GM12878 (cell line): ENCODE data around the gene ZNF235. TPM values are rescaled to one million over a fixed set of nuclear protein-coding genes. Genes with fewer than 3 reads are reported as not detected.

Experiments
- ATAC-seq: fragments of 200-7000 bp; cut with Tn5 transposase; 3 replicates; pipeline ENCODE4 v1.9.1; 2020; ENCODE audit warnings: mild to moderate bottlenecking, moderate library complexity
- BruUV-seq: library from RNA; stranded (reverse); fragments of 400-500 nt; replicated peaks from 2 replicates; lab custom pipeline; 2021; lab: Mats Ljungman, UMichigan
- CTCF ChIA-PET: fragments of 300-600 bp; sonication (Branson Sonifier 250); formaldehyde crosslinking; extraction: SDS; loops from one replicate; lab custom pipeline; 2021; ENCODE audit warnings: inconsistent platforms; lab: Yijun Ruan, JAX
- POLR2A ChIA-PET: fragments of 350-600 bp; formaldehyde crosslinking; extraction: SDS; loops from one replicate; lab custom pipeline; 2021; ENCODE audit warnings: inconsistent platforms; lab: Charles Lee
- RAD21 ChIA-PET: fragments of 300-600 bp; sonication (Branson Sonifier 250); formaldehyde crosslinking; loops from one replicate; lab custom pipeline; 2023; ENCODE audit warnings: antibody characterized with exemption; ENCODE audit not compliant: unreplicated experiment; lab: Charles Lee
- SMC1A ChIA-PET: fragments of 300-600 bp; sonication (Branson Sonifier 250); formaldehyde crosslinking; loops from one replicate; lab custom pipeline; 2023; ENCODE audit not compliant: unreplicated experiment, uncharacterized antibody; lab: Charles Lee
- DNase-seq: peaks from one replicate; pipeline ENCODE4 v3.0.0-alpha.2; 2011; ENCODE audit warnings: low read depth, low spot score
- FAIRE-seq: peaks from 3 replicates; lab custom pipeline; 2011; peaks lifted over from hg19 to GRCh38; lab: Jason Lieb, UNC
- H2AFZ ChIP-seq: 2 replicates; pipeline ENCODE4 v1.6.0; 2011; ENCODE audit warnings: low read depth, low read length, control low read depth; ENCODE audit not compliant: control insufficient read depth
- H3K27ac ChIP-seq: 2 replicates; pipeline ENCODE4 v1.5.1; 2011; ENCODE audit warnings: control low read depth; ENCODE audit not compliant: control insufficient read depth, insufficient read depth
- H3K27me3 ChIP-seq, 2 experiments: replicated peaks in 1 of 2; 2 replicates each; pipeline versions ENCODE4 v1.6.0 to v1.6.1; 2011; ENCODE audit warnings: low read length in 1 of 2; ENCODE audit not compliant: control insufficient read depth in 2 of 2, insufficient read depth in 2 of 2
- H3K36me3 ChIP-seq, 2 experiments: 2 replicates each; pipeline ENCODE4 v1.5.1; 2011; ENCODE audit warnings: low read length in 1 of 2; ENCODE audit not compliant: control insufficient read depth in 2 of 2, insufficient read depth in 2 of 2
- H3K4me1 ChIP-seq: 2 replicates; pipeline ENCODE4 v1.6.1; 2011; ENCODE audit warnings: mild to moderate bottlenecking, low read length, moderate library complexity, mixed read lengths; ENCODE audit not compliant: control insufficient read depth, insufficient read depth
- H3K4me2 ChIP-seq: 2 replicates; pipeline ENCODE4 v1.6.0; 2011; ENCODE audit warnings: control low read depth; ENCODE audit not compliant: control insufficient read depth, insufficient read depth
- H3K4me3 ChIP-seq: fragments of 200-600 bp; sonication (generic); 2 replicates; pipeline ENCODE4 v1.5.1; 2016
- H3K79me2 ChIP-seq: 2 replicates; pipeline ENCODE4 v1.6.0; 2011; ENCODE audit warnings: low read length; ENCODE audit not compliant: control insufficient read depth, insufficient read depth
- H3K9ac ChIP-seq: 2 replicates; pipeline ENCODE4 v1.8.0; 2011; ENCODE audit warnings: low read length, control low read depth, mixed read lengths; ENCODE audit not compliant: control insufficient read depth, insufficient read depth
- H3K9me3 ChIP-seq: replicated peaks from 3 replicates; pipeline ENCODE4 v1.5.1; 2011; ENCODE audit warnings: mild to moderate bottlenecking, low read length; ENCODE audit not compliant: control insufficient read depth, insufficient read depth
- H4K20me1 ChIP-seq: 2 replicates; pipeline ENCODE4 v1.6.0; 2011; ENCODE audit not compliant: control insufficient read depth, insufficient read depth
- ASH2L ChIP-seq: fragments of 300-600, 200-600 bp; sonication (generic); IDR thresholded peaks from 2 replicates; pipeline ENCODE4 v1.6.1; 2017; ENCODE audit warnings: low read depth, mild to moderate bottlenecking, borderline replicate concordance
- CEBPB ChIP-seq, 2 experiments: fragments of 150-350 bp in 1 of 2; IDR thresholded peaks; 2 replicates each; pipeline ENCODE4 v1.6.1; 2012 to 2014; ENCODE audit warnings: low read depth in 2 of 2, low read length in 2 of 2, borderline replicate concordance in 1 of 2, inconsistent platforms in 1 of 2
- FOXK2 ChIP-seq: fragments of 450-650 bp; IDR thresholded peaks from 2 replicates; pipeline ENCODE4 v1.6.1; 2017; ENCODE audit warnings: mild to moderate bottlenecking, moderate library complexity
- IRF4 ChIP-seq: IDR thresholded peaks from 2 replicates; pipeline ENCODE4 v1.6.1; 2011; ENCODE audit warnings: low read depth, low read length
- KAT2A ChIP-seq: conservative IDR thresholded peaks from 2 replicates; pipeline ENCODE4 v1.6.1; 2011; ENCODE audit warnings: low read depth, low read length; ENCODE audit not compliant: control insufficient read depth
- LARP7 ChIP-seq: fragments of 450-650 bp; IDR thresholded peaks from 2 replicates; pipeline ENCODE4 v1.6.1; 2017; ENCODE audit warnings: mild to moderate bottlenecking
- USF1 ChIP-seq: IDR thresholded peaks from 2 replicates; pipeline ENCODE4 v1.6.1; 2011; ENCODE audit warnings: borderline replicate concordance, low read depth, mild to moderate bottlenecking, moderate library complexity, mixed read lengths, low read length; ENCODE audit not compliant: insufficient read depth; ENCODE audit errors: extremely low read length
- ZNF217 ChIP-seq: fragments of 450-650 bp; IDR thresholded peaks from 2 replicates; pipeline ENCODE4 v1.6.1; 2017; ENCODE audit warnings: antibody characterized with exemption, mild to moderate bottlenecking
- in situ Hi-C: fragments of 300-500 bp; cut with MboI; formaldehyde crosslinking; loops from 9 replicates; pipeline ENCODE4 v1.14.3; 2018; ENCODE audit warnings: mixed read lengths
- intact Hi-C: fragments of 100-400 bp; cut with micrococcal nuclease; formaldehyde crosslinking; loops from one replicate; pipeline ENCODE4 v1.14.2; 2022; ENCODE audit not compliant: unreplicated experiment
- polyA plus RNA-seq, 11 experiments: library from polyadenylated mRNA; depleted of rRNA in 4 of 11; unstranded in 6 of 11; stranded (reverse) in 5 of 11; fragments of >200 nt; fragmentation: Nextera tagmentation in 4 of 11; fragmentation: Illumina TruSeq in 1 of 11; extraction: Ambion mirVana in 4 of 11; extraction: Trizol in 1 of 11; gene quantifications; 1 replicate in 1 of 11; 2 replicates in 10 of 11; pipeline versions ENCODE4 v1.2.1 to v1.2.3, GENCODE V29; 2011 to 2016; ENCODE audit warnings: inconsistent platforms in 2 of 11, missing spikeins in 2 of 11, low read depth in 1 of 11
- total RNA-seq, 4 experiments: library from RNA; depleted of rRNA in 3 of 4; stranded (reverse); fragments of >200 nt in 3 of 4; fragmentation: Illumina TruSeq in 1 of 4; extraction: Trizol in 1 of 4; gene quantifications; 2 replicates each; pipeline versions ENCODE4 v1.2.1 to v1.2.3, GENCODE V29; 2013 to 2021

The ZNF235 gene
- total and polyA plus RNA-seq, 10 of the 15 experiments (the other 5 are each of a cell fraction or from before 2014, with no cell fraction given) = 2.8 to 9.0 (median 4.8) TPM

- no TSS peak for BruUV-seq
- H2AFZ ChIP-seq = no peak overlapping the region
- no peak for DNase-seq
- no peak overlapping the region for H3K9ac ChIP-seq
- no peaks in the 10 kb centered on the region for H4K20me1 ChIP-seq
- ChIA-PET RAD21 (no interaction called here), POLR2A (no interaction called here), SMC1A (no interaction called here), CTCF (no interaction called here)
- H3K27me3 ChIP-seq = no peaks in the 10 kb centered on the region
- H3K4me1 ChIP-seq = no peaks in the 10 kb centered on the region
- H3K9me3 ChIP-seq = peaks cover 2% of the 10 kb centered on the region
- no peaks in the 10 kb centered on the region for H3K36me3 ChIP-seq
- FAIRE-seq = no peak
- TF ChIP-seq LARP7 (no peak), CEBPB (IDR thresholded peaks at IDR 0.05; ENCODE audit: borderline replicate concordance in 1 of 2, low read depth in 2 of 2, low read length in 2 of 2) (no peak), ZNF217 (no peak), KAT2A (no peak), IRF4 (no peak), USF1 (no peak), ASH2L (no peak), FOXK2 (no peak)
- H3K4me2 ChIP-seq = no peak overlapping the region
- no peaks in the 10 kb centered on the region for H3K79me2 ChIP-seq
- in situ Hi-C loops (no loop called here), intact Hi-C loops (no loop called here)
- H3K4me3 ChIP-seq = no peak overlapping the region
- ATAC-seq = no peak
- no peak overlapping the region for H3K27ac ChIP-seq
Measured at GRCh38 chr19:44255705-44256411, 49.0 kb downstream of the ZNF235 start.
